HG02852 (cell line): Measurements from ENCODE around the gene SPNS2.

Source experiments
- ATAC-seq: cut with Tn5 transposase; IDR thresholded peaks from one replicate; pipeline ENCODE4 v1.9.1; 2021; ENCODE audit warnings: mild to moderate bottlenecking, moderate library complexity; ENCODE audit not compliant: unreplicated experiment

SPNS2 gene

GRCh38 chr17:4479982-4480751 is 18.5 kb upstream of the SPNS2 start:
- no peak for ATAC-seq

- no peak for ATAC-seq
Measured at GRCh38 chr17:4480929-4481898, 17.5 kb upstream of the SPNS2 start.

DNA sequence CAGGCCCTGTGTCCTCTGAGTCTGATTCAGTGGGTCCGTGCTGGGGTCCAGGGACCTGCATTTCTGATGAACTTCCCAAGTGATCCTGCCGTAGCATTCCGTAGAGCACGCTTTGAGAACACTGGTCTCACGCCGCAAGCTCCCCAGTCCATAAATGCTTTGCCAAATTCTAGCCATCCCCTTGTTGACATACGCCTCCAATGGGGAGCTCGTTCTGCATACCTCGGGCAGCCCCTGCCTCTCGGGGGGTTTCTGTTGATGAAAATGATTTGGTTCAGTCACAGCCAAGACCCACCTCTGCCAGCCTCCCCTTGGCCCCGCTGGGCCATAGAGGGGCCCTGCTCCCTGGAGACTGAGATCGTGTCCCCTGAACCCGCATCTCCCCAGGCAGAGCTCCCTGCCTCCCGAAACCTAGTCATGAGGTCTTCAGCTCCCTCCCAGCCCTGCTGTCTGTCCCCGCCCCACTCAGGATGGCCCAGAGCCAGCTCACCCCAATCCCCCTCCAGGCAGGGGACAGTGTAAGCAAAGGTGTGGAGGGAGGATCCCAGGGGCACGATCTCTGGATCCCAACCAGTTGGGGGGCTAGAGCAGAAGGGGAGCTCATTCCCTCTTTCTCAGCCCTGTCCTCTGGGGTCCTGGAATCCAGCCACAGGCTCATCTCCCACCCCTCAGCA is 16.2 kb upstream of the SPNS2 start:
- ATAC-seq: no peak

DNA sequence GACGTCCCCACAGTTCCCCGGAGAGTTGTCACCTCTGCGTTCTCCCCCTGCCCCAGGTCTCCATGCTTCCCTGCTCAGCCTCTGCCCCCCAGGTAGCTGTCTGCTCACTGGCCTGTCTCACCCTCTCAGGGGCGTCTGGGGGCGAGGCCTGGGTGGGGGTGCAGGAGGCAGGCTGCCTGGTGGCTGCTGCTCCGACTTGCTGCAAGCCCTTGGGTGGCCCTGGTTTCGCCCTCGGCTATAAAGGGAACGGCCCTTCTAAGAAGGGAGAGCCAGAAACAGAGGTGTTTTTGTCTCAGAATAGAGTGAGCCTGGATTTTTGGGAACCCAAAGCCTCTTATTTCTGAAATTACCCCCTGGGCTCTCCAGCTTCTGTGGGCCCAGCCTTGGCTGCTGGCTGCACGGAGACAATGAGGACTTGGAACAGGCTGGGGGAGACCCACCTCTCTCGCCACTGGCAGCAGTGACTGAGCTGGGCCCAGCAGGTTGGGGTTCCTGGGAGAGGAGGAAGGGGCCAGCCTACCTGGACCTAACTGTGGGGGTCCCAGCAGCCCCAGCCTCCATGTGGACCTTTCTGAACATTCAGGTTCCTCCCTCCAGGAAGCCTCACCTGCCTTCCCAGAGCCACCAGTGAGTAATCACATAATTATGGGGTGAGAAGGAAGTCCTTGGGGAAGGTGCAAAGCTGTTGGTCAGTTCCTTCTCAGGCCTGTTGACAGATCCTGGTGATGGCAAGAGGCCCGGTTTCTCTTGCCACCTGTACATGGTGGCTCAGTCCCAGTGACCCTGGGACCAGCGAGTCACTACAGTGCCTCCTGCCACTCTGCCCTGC is 15.5 kb upstream of the SPNS2 start:
- ATAC-seq: no peak

DNA sequence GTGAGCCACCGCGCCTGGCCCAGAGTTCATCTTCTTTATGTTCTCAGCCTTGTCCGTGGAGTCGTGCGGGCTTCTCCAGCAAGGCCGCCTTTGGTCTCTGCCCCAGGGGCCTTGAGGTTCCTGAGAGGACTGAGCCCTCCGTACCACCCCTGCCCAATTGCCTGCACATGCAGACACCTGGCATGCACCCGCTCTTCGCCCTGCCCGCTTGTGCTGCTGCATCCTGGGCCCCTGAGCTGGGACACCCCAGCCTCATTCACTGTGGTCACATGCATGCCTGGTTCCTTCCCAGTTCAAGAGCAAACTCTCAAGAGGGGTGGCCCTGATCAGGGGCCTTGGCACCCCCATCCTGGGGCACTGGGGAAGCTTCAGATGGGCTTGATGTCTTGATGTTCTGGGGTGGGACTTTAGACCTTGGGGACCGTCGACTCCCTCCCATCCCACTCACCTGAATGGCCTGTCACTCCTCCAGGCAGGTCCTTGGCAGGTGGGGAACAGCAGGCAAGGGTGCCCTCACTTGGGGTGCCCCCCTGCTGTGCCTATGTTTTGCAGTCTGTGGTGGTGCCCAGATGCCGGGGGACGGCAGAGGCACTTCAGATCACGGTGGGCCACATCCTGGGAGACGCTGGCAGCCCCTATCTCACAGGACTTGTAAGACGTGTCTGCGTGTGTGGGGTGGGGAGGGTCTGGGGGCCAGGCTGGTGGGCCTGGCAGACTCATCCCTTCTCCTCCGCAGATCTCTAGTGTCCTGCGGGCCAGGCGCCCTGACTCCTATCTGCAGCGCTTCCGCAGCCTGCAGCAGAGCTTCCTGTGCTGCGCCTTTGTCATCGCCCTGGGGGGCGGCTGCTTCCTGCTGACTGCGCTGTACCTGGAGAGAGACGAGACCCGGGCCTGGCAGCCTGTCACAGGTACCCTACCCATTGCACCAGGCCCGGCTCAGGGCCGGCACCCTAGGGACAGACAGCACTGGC is 12.7 kb upstream of the SPNS2 start:
- ATAC-seq: no peak

- no peak for ATAC-seq
Measured at GRCh38 chr17:4487296-4487695, 11.4 kb upstream of the SPNS2 start.

GRCh38 chr17:4487820-4488716 is 10.6 kb upstream of the SPNS2 start:
- ATAC-seq: no peak

DNA sequence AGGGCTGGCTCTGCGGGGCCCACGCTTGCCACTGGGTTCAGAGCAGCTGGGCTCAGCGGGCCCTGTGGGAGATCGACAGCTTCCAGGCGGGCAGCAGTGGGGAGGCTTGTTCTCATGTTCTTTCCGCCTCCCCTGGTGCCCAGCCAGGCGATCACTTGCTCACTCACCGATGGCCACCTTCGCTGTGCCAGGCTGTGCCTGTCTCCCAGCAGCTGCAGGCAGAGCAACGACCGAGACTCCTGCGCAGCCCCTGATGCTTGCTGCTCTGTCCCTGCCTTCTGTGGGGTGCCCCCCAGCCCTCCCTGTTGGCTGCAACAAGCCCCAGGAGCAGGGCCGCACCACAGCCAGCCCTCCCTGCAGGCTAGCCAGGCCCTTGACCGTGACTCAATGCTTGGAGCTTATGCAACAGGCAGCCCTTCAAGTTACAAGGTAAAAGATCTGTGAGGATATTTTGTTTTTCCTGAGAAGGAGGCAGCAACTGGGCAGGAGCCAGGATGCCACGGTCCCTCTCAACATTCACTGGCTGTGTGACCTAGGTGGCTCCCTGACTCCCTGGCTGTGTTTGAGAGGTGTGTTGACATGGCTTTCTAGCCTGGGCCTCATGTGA is 9.6 kb upstream of the SPNS2 start:
- no peak for ATAC-seq

- ATAC-seq: no peak
Measured at GRCh38 chr17:4490109-4490591, 8.5 kb upstream of the SPNS2 start.

DNA sequence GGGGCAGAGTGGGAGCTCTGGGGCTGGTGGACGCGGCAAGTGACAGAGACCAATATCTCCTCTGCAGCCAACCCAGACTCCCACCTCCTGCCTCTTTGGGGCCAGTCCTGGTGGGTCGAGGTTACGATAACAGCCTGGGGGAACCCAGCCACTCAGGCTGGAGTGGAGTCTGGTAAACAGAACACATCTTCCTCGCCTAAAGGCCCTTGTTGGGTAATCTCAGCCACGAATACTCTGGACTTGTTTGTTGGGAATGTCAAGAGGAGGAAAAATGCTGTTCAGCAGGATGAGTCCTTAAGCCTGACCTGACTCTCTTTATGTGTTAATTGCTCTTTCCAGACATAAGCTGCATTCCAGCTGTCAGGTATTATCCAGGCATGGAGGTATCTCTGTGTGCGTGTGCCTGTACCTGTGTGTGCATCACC is 8.0 kb upstream of the SPNS2 start:
- ATAC-seq: no peak

DNA sequence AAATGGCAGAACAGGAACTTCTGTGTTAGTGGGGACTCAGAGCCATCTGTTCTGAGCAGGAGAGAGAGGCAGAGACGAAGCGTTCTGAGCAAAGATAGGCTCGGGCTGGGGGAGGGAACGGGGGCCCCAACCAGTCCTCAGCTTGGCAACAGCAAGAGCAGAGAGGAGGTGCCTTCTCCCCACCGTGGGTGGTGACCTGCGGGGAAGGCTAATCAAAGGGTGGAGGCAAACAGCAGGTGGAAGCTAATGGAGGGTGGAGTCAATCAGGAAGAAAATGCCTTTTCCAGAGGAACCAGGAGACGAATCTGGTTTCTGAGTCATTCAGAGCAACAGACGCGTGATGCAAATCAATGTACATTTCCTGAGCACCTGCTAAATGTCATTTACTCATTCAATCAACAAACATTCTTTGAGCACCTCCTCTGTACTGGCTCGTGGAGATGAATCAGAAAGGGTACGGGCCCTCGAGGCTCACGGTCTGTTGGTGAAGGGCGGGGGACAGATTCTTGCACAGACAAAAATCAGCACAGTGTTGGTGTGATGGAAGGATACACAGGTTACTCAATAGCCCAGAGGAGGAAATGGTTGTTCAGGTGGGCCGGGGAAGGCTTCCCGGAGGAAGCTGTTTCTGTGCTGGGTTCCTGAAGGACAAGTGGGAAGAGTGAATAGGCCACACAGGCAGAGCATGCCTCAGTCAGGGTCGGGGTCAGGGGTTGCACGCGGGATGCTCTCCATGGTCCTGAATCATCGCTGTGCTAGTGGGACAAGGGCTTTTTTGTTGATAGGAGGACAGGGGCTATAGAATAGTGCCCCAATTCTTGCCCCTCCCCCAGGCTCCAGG is 5.7 kb upstream of the SPNS2 start:
- ATAC-seq: no peak

DNA sequence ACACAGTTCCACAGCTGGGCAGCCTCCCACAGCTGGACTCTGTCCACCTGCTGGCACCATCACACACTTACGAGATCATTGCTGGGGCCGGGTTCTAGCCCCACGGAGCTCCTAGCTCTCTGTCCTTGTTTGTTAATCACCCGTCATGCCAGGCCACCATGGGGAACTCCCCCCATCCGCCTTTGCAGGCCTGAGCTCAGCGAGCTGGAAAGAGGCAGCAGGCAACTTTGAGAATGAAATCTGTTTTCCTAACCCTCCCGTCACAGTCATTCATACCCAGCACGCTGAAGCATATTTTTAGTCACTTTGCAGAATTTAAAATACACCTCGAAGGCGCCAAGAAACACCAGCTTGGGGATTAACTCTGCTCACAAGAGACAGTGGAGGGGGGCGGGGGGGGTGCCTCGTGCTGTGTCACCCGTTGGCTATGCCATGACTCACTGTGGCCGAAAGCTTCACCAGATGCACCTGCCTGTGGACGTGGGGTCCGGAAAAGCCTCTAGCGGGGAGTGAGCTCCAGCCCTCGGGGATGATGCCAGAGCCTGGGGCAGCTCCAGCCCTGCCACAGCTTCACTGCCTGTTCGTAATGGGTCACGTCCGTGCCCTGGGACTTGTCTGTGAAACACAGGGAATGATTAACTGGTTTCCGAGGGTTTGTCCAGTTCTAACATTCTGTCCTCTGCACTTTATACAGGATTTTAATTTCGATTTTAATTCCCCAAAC is 1.4 kb upstream of the SPNS2 start:
- ATAC-seq: no peak

DNA sequence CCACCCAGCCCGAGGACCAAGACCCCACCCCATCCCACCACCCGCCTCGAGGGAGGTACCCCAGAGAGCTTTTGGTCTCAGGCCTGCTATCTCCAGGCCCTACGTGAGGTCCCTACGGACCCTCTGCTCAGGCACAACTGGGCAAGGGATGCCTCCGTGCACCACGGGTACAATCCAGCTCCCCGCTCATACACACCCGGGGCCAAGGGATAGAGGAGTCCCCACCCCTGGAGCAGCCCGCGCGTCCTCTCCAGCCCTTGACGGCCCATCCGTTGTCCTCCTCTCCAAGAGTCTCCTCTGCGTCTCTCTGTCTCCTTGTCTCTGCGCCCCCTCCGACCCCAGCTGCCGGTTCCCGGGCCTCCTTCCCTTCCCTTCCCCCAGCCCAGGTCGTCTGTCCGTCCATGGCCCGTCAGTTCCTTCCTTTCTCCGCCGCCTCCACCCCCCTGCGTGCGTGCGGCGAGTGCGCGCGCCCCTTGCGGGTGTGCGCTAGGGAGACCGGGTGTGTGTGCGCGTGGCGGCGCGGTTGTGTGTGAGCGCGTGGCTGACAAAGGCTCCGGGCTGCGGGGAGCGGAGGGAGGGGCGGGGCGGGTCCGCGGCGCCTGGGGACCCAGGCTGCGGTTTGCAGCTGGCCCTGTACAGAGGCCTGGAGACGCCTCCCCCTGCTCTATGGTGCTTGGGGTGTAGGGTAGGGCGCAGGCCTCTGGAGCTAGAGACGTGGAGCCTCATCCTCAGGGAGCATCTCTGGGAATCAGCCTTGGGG is 930 bp downstream of the SPNS2 start:
- ATAC-seq: no peak

DNA sequence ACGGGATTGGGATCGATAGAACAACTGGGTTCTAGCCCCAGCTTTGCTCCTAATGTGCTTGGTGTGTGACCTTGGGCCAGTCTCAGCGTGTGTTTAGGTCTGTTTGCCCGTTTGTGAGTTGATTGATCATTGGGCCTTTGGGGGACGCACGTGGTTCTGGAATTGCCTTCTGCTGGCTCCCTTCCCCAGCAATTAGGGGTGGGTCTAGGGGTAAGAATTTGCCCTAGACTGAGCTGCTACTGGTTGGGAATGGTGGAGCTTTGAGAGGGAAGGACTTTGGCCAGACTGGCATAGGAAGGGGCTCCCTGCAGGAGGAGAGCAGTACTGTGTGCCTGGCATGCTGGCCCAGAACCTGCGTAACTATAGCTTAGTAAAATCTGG is 1.5 kb downstream of the SPNS2 start:
- ATAC-seq: no peak

DNA sequence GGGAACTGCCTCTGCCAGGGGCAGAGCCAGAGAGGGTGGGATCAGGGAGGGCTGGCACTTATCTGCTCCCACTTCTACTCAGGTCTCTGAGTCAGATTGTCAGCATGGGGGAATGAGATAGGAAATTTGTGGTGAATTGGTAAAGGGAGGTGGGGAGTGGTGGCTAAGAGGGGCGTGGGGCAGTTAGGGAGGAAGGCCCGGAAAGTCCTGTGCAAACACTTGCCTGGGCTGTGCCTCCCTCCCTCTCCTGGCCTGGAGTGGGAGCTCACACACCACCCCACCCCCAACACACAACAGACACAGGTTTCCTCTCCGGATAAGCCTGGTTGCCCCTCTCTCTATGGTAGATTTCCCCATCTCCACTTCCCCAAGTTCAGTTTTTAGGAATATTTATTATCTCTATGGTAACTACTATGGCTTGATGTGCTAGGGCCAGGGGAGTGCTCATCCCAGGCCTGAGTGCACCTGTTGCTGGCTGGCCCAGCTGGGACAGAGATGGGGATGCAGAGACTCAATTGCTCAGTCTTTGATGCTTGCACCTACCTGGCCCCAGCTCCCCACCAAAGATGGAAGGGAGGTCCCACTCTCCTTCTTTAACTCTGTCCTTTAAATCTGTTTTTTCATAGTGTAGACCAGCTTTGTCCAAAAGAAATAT is 2.7 kb downstream of the SPNS2 start:
- no peak for ATAC-seq
